Astrocyte of the spinal cord (primary cell): Measurements from ENCODE around the gene METTL15.

Experiments
- DNase-seq: peaks from one replicate; pipeline ENCODE4 v3.0.0; 2011; ENCODE audit warnings: low read depth, low spot score
- H3K4me3 ChIP-seq: 2 replicates; pipeline ENCODE4 v1.5.1; 2011; ENCODE audit warnings: low read depth, mild to moderate bottlenecking, low read length, moderate library complexity
- in situ Hi-C: cut with HindIII; loops from 2 replicates; pipeline ENCODE4 v1.10.0; 2017; ENCODE audit warnings: low sequenced_read_pairs
- TF ChIP-seq, protein P1 (sequence below): IDR thresholded peaks from 2 replicates; pipeline ENCODE4 v1.5.1; 2012; ENCODE audit warnings: low read depth, mild to moderate bottlenecking, low read length, inconsistent platforms

METTL15 gene

DNA sequence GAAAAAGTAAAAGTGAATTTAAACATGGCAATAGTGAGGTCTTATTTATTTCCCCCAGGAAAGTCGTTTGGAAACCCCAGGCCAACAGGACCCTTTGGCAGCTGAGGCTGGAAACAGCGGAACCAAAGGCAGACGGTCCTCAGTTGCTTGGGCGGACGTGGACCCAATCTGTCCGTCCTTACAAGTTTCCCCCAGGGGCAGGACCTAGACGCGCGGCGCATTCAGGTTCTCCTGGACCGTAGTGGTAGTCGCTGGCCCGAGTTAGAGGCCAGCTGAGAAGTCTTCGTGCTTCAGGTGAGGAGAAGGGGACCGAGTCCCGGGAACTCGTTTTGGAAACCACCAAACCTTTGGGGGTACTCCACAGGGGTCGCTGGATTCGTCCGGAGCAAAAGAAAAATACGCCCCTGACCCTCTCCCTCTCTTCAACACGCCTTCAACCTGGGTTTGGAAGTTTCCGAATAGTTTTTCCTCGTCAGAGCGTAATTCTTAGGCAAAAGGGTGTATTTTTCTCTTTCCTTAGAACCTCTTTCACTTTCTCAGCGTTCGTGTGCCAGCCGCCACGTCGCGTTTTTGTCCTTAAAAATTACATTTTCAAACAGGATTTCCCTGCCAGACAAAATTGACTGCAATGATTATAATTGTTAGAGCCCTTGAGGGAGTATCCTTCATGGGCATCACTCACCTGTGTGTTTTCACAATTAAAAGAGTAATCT lies 2.1 kb downstream of the METTL15 start:
- peak; percentile 81 for DNase-seq
- TF ChIP-seq, protein P1, sequence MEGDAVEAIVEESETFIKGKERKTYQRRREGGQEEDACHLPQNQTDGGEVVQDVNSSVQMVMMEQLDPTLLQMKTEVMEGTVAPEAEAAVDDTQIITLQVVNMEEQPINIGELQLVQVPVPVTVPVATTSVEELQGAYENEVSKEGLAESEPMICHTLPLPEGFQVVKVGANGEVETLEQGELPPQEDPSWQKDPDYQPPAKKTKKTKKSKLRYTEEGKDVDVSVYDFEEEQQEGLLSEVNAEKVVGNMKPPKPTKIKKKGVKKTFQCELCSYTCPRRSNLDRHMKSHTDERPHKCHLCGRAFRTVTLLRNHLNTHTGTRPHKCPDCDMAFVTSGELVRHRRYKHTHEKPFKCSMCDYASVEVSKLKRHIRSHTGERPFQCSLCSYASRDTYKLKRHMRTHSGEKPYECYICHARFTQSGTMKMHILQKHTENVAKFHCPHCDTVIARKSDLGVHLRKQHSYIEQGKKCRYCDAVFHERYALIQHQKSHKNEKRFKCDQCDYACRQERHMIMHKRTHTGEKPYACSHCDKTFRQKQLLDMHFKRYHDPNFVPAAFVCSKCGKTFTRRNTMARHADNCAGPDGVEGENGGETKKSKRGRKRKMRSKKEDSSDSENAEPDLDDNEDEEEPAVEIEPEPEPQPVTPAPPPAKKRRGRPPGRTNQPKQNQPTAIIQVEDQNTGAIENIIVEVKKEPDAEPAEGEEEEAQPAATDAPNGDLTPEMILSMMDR, result no peak
- in situ Hi-C loops, result no loop called here
- H3K4me3 ChIP-seq, result peak overlapping the region; percentile 79

DNA sequence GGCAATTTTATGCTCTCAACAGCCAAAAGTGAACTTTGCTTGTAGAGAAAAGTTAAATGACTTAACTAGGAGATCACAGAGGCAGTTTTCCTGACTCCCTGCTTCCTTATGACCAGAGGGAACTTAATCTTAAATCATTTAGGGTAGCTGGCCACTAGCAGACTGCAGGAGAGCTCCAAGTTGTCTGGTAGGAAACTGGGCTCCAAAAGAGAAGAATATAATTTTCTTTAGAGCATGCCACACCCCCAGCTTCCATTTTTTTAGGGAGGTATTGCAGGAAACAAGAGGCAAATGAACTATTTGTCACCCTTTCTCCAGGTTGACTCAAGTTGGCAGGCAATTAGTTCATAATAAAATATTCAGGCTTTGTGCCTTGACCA lies 2.6 kb downstream of the METTL15 start:
- in situ Hi-C loops, result no loop called here
- H3K4me3 ChIP-seq, result peak overlapping the region; percentile 79

DNA sequence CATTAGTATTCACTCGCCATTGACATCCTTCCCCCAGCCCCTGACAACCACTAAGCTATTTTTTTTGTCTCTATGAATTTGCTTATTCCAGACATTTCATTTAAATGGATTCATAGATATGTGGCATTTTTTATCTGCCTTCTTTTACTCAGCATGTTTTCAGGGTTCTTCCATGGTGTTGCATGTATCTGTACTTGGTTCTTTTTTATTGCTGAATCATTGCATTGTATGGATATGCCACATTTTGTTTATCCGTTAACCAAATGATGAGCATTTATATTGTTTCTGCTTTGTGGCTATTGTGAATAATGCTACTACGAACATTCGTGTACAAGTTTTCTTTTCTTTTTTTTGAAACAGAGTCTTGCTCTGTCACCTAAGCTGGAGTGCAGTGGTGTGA lies 5.9 kb downstream of the METTL15 start:
- H3K4me3 ChIP-seq, result no peak overlapping the region
- in situ Hi-C loops, result no loop called here
- no peak for DNase-seq
- TF ChIP-seq, protein P1, result no peak

More for the DNA sequence above, 2.6 kb downstream of the METTL15 start:
- peak; percentile 47 for DNase-seq
- TF ChIP-seq, protein P1, result no peak

DNA sequence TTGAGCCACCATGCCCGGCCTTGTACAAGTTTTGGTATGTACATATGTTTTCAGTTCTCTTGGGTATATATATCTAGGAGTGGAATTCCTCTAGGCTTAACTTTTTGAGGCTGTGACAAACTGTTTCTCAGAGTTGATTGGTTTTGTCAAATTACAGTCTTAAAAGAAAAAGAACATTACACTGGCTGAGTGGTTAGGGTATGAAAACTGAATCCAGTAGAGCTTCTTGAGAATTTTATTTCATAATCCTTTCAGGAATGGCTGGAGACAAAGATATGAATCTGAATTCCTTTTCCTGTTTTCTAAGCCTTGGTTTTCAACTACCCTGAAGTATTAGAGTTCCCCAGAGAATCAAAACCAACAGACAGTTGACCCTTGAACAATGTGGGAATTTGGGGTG lies 6.5 kb downstream of the METTL15 start:
- in situ Hi-C loops, result no loop called here
- TF ChIP-seq, protein P1, result no peak
- DNase-seq, result no peak
- no peak overlapping the region for H3K4me3 ChIP-seq

DNA sequence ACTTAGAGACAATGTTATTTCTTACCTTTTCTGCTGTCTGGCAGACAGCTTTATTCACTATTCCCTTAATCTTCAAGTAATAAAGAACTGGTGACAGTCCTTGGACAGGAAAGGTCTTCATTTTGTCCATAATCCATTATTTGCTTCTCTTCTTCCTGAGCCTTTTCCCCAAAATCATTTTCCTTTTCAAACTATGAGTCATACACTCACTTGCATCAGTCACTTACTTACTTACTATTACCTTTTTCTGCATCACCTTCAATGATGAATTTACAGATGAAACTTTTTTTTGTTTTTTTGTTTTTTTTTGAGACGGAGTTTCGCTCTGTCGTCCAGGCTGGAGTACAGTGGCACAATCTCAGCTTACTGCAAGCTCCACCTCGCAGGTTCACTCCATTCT lies 9.5 kb downstream of the METTL15 start:
- no peak overlapping the region for H3K4me3 ChIP-seq
- TF ChIP-seq, protein P1, result no peak
- no peak for DNase-seq
- in situ Hi-C loops, result no loop called here

DNA sequence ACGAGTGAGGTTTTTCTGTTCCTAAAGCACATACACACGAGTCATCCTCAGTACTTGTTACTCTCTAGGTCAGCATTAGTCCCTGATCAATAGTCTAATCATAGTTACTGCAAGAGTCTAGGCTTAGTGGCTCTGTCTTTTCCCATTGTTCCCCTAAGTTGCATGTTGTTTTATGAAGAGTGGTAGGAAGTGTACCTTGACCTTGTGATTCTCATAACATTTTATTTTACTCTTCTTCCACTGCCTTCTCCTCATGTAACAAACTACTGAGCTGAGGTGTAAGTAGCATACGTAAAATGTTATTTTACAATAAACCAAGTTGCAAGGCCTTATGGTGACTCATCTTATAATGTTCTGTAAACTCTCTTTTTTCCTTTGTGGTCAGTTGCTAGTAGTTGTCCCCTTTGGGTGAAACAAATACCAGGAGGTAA lies 15.0 kb downstream of the METTL15 start:
- peak; percentile 88 for DNase-seq
- in situ Hi-C loops, result no loop called here
- H3K4me3 ChIP-seq, result no peak overlapping the region

More for the DNA sequence above, 15.0 kb downstream of the METTL15 start:
- TF ChIP-seq, protein P1, result no peak
